Esophagus squamous epithelium (tissue), 5 donors: ENCODE data around the gene TIMM44. TPM values are rescaled to one million over a fixed set of nuclear protein-coding genes. Genes with fewer than 3 reads are reported as not detected.

ENCODE experiments used
- DNase-seq: peaks from one replicate; lab custom pipeline; 2025; lab: John Stamatoyannopoulos, UW
- H3K27ac ChIP-seq, 4 donors: fragments of 200-600 bp; sonication (generic); one replicate each; pipeline ENCODE4 v1.5.1; 2016 to 2019; ENCODE audit warnings: mild to moderate bottlenecking in 1 of 4
- H3K27me3 ChIP-seq, 4 donors: fragments of 200-600 bp; sonication (generic); 1 replicate in 3 of 4; 2 replicates in 1 of 4; pipeline versions ENCODE4 v1.5.1 to v1.6.0; 2017 to 2021; ENCODE audit warnings: antibody characterized with exemption in 1 of 4
- H3K36me3 ChIP-seq, 3 donors: fragments of 200-600 bp; sonication (generic); one replicate each; pipeline ENCODE4 v1.5.1; 2016 to 2019
- H3K4me1 ChIP-seq, 3 donors: fragments of 200-600 bp; sonication (generic); one replicate each; pipeline ENCODE4 v1.5.1; 2017 to 2019
- H3K4me3 ChIP-seq, 4 donors: fragments of 200-600 bp; sonication (generic); 1 replicate in 3 of 4; 2 replicates in 1 of 4; pipeline ENCODE4 v1.5.1; 2016 to 2019; ENCODE audit warnings: mild to moderate bottlenecking in 2 of 4, moderate library complexity in 1 of 4
- H3K9me3 ChIP-seq, 3 donors: fragments of 200-600 bp; sonication (generic); one replicate each; pipeline ENCODE4 v1.5.1; 2016 to 2019
- CTCF ChIP-seq, 6 experiments: fragments of 450-650 bp in 4 of 6; fragments of 200-600 bp in 2 of 6; sonication (generic) in 2 of 6; IDR thresholded peaks; one replicate each; pipeline ENCODE4 v1.5.1; 2016 to 2019; ENCODE audit warnings: antibody characterized with exemption in 6 of 6, mild to moderate bottlenecking in 4 of 6, moderate library complexity in 4 of 6
- POLR2A ChIP-seq, 4 donors: fragments of 450-650 bp; IDR thresholded peaks; one replicate each; pipeline ENCODE4 v1.6.1; 2017; ENCODE audit warnings: antibody characterized with exemption in 4 of 4, mild to moderate bottlenecking in 4 of 4, moderate library complexity in 3 of 4
- WGBS, 2 donors: methylation state at CpG; one replicate each; pipeline ENCODE4 v1.1.5; 2018; 5-methylcytosine and 5-hydroxymethylcytosine counted together
- intact Hi-C: fragments of 100-400 bp; cut with DNase I; formaldehyde crosslinking; loops from one replicate; pipeline ENCODE4 v1.15.0; 2022
- total RNA-seq, 4 donors: library from RNA; depleted of rRNA; stranded (reverse); fragments of >200 nt; gene quantifications; one replicate each; pipeline ENCODE4 v1.1.0, GENCODE V29; 2016
- donor health status: DM: yes; HTN: yes; CAD: no.

TIMM44 gene
- total RNA-seq, 4 donors from 2014 or later = 36.4 to 52.6 (median 45.5) TPM

GRCh38 chr19:7980635-7981121 is 37.2 kb upstream of the TIMM44 start:
- peaks cover 4 to 26% (median 4%) of the 10 kb centered on the region in 3 donors for H3K4me1 ChIP-seq
- H3K9me3 ChIP-seq = no peaks in the 10 kb centered on the region
- WGBS, 2 donors = 92 to 100% methylated on average over 3 to 11 of the region's 12 CpGs
- peaks cover 20 to 96% (median 31%) of the 10 kb centered on the region in 3 donors for H3K36me3 ChIP-seq
- H3K27me3 ChIP-seq = no peaks in the 10 kb centered on the region
- TF ChIP-seq CTCF (IDR thresholded peaks at IDR 0.05) = no peak
- no peak for TF ChIP-seq POLR2A (IDR thresholded peaks at IDR 0.05)
- H3K27ac ChIP-seq = no peak overlapping the region
- intact Hi-C loops = no loop called here
- DNase-seq = no peak
- H3K4me3 ChIP-seq = no peak overlapping the region

GRCh38 chr19:7980168-7980567 is 36.7 kb upstream of the TIMM44 start:
- H3K9me3 ChIP-seq = no peaks in the 10 kb centered on the region
- WGBS, 2 donors = 88 to 98% methylated on average over 6 to 8 of the region's 13 CpGs
- H3K27ac ChIP-seq = no peak overlapping the region
- H3K27me3 ChIP-seq = no peaks in the 10 kb centered on the region
- peaks cover 4 to 26% (median 4%) of the 10 kb centered on the region in 3 donors for H3K4me1 ChIP-seq
- H3K4me3 ChIP-seq = no peak overlapping the region
- TF ChIP-seq POLR2A (IDR thresholded peaks at IDR 0.05) = no peak
- TF ChIP-seq CTCF (IDR thresholded peaks at IDR 0.05) = no peak
- peaks cover 20 to 96% (median 28%) of the 10 kb centered on the region in 3 donors for H3K36me3 ChIP-seq
- intact Hi-C loops = no loop called here
- DNase-seq = no peak

- no peaks in the 10 kb centered on the region for H3K27me3 ChIP-seq
- no peaks in the 10 kb centered on the region for H3K9me3 ChIP-seq
- H3K36me3 ChIP-seq = peaks cover 22 to 96% (median 28%) of the 10 kb centered on the region in 3 donors
- no peak overlapping the region for H3K27ac ChIP-seq
- intact Hi-C loops = no loop called here
- no CpG with 5 or more reads among the region's 8 CpGs for WGBS, 2 donors
- H3K4me1 ChIP-seq = peaks cover 4 to 22% (median 4%) of the 10 kb centered on the region in 3 donors
- TF ChIP-seq CTCF (IDR thresholded peaks at IDR 0.05) = no peak
- TF ChIP-seq POLR2A (IDR thresholded peaks at IDR 0.05) = no peak
- no peak overlapping the region for H3K4me3 ChIP-seq
- no peak for DNase-seq
Measured at GRCh38 chr19:7979559-7979958, 36.1 kb upstream of the TIMM44 start.

GRCh38 chr19:7979011-7979410 is 35.5 kb upstream of the TIMM44 start:
- 60% methylated on average over 1 of the region's 10 CpGs; no CpG with 5 or more reads in 1 of the 2 donors for WGBS, 2 donors
- H3K4me3 ChIP-seq = no peak overlapping the region
- no peaks in the 10 kb centered on the region for H3K9me3 ChIP-seq
- no peaks in the 10 kb centered on the region for H3K27me3 ChIP-seq
- TF ChIP-seq CTCF (IDR thresholded peaks at IDR 0.05) = peak in 2 of 6 experiments; percentile 10 to 34
- no peak for TF ChIP-seq POLR2A (IDR thresholded peaks at IDR 0.05)
- peaks cover 4 to 17% (median 4%) of the 10 kb centered on the region in 3 donors for H3K4me1 ChIP-seq
- DNase-seq = no peak
- intact Hi-C loops = no loop called here
- H3K27ac ChIP-seq = no peak overlapping the region
- H3K36me3 ChIP-seq = peaks cover 26 to 96% (median 29%) of the 10 kb centered on the region in 3 donors

GRCh38 chr19:7978179-7978825 is 34.8 kb upstream of the TIMM44 start:
- H3K27ac ChIP-seq = no peak overlapping the region
- H3K9me3 ChIP-seq = no peaks in the 10 kb centered on the region
- no peak overlapping the region for H3K4me3 ChIP-seq
- WGBS, 2 donors = 72 to 79% methylated on average over 9 to 11 of the region's 12 CpGs
- DNase-seq = no peak
- peaks cover 30 to 96% (median 34%) of the 10 kb centered on the region in 3 donors for H3K36me3 ChIP-seq
- peaks cover 4 to 16% (median 4%) of the 10 kb centered on the region in 3 donors for H3K4me1 ChIP-seq
- intact Hi-C loops = no loop called here
- H3K27me3 ChIP-seq = no peaks in the 10 kb centered on the region
- TF ChIP-seq POLR2A (IDR thresholded peaks at IDR 0.05) (no peak), CTCF (IDR thresholded peaks at IDR 0.05) (no peak)
